ENCODE results near the gene SPACA7.

- TF ChIP-seq CTCF (IDR thresholded peaks at IDR 0.05 in 2 of 3, conservative IDR thresholded peaks at IDR 0.05 in 1 of 3; ENCODE audit: borderline replicate concordance in 1 of 3, insufficient read depth in 1 of 3, low read depth in 2 of 3, low read length in 2 of 3) (no peak), POLR2A (IDR thresholded peaks at IDR 0.05; ENCODE audit: borderline replicate concordance, extremely low read depth, insufficient read depth, insufficient read length) (no peak), EZH2 (IDR thresholded peaks at IDR 0.05) (no peak)
These were observed 59.8 kb downstream of the SPACA7 start for GRCh38 chr13:112435973-112436372.

All from HCT116 (cell line).